ENCODE data around the gene TMEM165.

GRCh38 chr4:55396308-55397125 is 760 bp downstream of the TMEM165 start:
- TF ChIP-seq CTCF (IDR thresholded peaks at IDR 0.05): no peak
- TF ChIP-seq POLR2A (IDR thresholded peaks at IDR 0.05): no peak
